ENCODE measurements around the gene AKAP8L.

AKAP8L gene

GRCh38 chr19:15448778-15449619, 30.2 kb upstream of the AKAP8L start:
- no peak for DNase-seq

GRCh38 chr19:15448044-15448777, 29.4 kb upstream of the AKAP8L start:
- no peak for DNase-seq

GRCh38 chr19:15447057-15447456, 28.3 kb upstream of the AKAP8L start:
- no peak for DNase-seq

- no peak for DNase-seq
These were observed 27.1 kb upstream of the AKAP8L start for GRCh38 chr19:15445807-15446376.

- DNase-seq: no peak
These were observed 26.4 kb upstream of the AKAP8L start for GRCh38 chr19:15445227-15445605.

- no peak for DNase-seq
These were observed 25.9 kb upstream of the AKAP8L start for GRCh38 chr19:15444505-15445226.

- DNase-seq: no peak
These were observed 25.1 kb upstream of the AKAP8L start for GRCh38 chr19:15443838-15444237.

- DNase-seq: no peak
These were observed 24.5 kb upstream of the AKAP8L start for GRCh38 chr19:15443325-15443724.

- no peak for DNase-seq
These were observed 23.5 kb upstream of the AKAP8L start for GRCh38 chr19:15442142-15442920.

GRCh38 chr19:15441317-15441716, 22.5 kb upstream of the AKAP8L start:
- no peak for DNase-seq

- no peak for DNase-seq
These were observed 21.2 kb upstream of the AKAP8L start for GRCh38 chr19:15439821-15440641.

- DNase-seq: no peak
These were observed 20.5 kb upstream of the AKAP8L start for GRCh38 chr19:15439078-15439799.

GRCh38 chr19:15438577-15438976, 19.8 kb upstream of the AKAP8L start:
- no peak for DNase-seq

GRCh38 chr19:15438124-15438496, 19.3 kb upstream of the AKAP8L start:
- DNase-seq: no peak

- no peak for DNase-seq
These were observed 18.8 kb upstream of the AKAP8L start for GRCh38 chr19:15437355-15438123.

- no peak for DNase-seq
These were observed 18.0 kb upstream of the AKAP8L start for GRCh38 chr19:15436826-15437110.

- DNase-seq: no peak
These were observed 17.4 kb upstream of the AKAP8L start for GRCh38 chr19:15436012-15436825.

- no peak for DNase-seq
These were observed 14.8 kb upstream of the AKAP8L start for GRCh38 chr19:15433519-15434069.

All from NCI-H1694 (cell line).